ENCODE data around the gene CSNK2A3.

CSNK2A3 gene

DNA sequence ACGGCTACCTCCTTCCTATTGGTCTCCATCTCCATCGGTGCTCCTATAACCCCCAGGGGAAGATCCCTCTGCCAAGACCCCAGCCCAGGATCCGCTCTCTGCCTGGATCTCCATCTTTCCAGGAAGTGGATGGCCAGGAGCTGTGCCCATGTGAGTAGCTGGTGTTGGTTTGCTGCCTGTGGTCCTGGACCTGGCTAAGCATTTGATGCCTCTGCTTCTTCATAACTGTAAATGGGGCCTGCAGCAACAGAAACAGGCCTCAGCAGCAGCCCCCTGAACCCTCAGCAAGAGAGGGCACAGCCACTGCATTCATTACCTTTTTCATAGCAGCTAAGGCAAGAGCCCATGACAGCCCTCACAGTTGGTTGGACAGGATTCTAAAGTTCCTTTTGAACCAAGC, 26.6 kb upstream of the CSNK2A3 start:
- TF ChIP-seq NFIC (IDR thresholded peaks at IDR 0.05) = no peak
- TF ChIP-seq USF1 (IDR thresholded peaks at IDR 0.05) = no peak
- TF ChIP-seq CEBPB (IDR thresholded peaks at IDR 0.05) = no peak
- TF ChIP-seq EGR1 (IDR thresholded peaks at IDR 0.05) = no peak
- TF ChIP-seq, protein P1, sequence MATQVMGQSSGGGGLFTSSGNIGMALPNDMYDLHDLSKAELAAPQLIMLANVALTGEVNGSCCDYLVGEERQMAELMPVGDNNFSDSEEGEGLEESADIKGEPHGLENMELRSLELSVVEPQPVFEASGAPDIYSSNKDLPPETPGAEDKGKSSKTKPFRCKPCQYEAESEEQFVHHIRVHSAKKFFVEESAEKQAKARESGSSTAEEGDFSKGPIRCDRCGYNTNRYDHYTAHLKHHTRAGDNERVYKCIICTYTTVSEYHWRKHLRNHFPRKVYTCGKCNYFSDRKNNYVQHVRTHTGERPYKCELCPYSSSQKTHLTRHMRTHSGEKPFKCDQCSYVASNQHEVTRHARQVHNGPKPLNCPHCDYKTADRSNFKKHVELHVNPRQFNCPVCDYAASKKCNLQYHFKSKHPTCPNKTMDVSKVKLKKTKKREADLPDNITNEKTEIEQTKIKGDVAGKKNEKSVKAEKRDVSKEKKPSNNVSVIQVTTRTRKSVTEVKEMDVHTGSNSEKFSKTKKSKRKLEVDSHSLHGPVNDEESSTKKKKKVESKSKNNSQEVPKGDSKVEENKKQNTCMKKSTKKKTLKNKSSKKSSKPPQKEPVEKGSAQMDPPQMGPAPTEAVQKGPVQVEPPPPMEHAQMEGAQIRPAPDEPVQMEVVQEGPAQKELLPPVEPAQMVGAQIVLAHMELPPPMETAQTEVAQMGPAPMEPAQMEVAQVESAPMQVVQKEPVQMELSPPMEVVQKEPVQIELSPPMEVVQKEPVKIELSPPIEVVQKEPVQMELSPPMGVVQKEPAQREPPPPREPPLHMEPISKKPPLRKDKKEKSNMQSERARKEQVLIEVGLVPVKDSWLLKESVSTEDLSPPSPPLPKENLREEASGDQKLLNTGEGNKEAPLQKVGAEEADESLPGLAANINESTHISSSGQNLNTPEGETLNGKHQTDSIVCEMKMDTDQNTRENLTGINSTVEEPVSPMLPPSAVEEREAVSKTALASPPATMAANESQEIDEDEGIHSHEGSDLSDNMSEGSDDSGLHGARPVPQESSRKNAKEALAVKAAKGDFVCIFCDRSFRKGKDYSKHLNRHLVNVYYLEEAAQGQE (IDR thresholded peaks at IDR 0.05; ENCODE audit: low read depth) = no peak
- no peak for TF ChIP-seq MAX (IDR thresholded peaks at IDR 0.05)
- no peak for TF ChIP-seq YY1 (IDR thresholded peaks at IDR 0.05; ENCODE audit: low read depth)
- no peak for TF ChIP-seq TEAD4 (IDR thresholded peaks at IDR 0.05)

DNA sequence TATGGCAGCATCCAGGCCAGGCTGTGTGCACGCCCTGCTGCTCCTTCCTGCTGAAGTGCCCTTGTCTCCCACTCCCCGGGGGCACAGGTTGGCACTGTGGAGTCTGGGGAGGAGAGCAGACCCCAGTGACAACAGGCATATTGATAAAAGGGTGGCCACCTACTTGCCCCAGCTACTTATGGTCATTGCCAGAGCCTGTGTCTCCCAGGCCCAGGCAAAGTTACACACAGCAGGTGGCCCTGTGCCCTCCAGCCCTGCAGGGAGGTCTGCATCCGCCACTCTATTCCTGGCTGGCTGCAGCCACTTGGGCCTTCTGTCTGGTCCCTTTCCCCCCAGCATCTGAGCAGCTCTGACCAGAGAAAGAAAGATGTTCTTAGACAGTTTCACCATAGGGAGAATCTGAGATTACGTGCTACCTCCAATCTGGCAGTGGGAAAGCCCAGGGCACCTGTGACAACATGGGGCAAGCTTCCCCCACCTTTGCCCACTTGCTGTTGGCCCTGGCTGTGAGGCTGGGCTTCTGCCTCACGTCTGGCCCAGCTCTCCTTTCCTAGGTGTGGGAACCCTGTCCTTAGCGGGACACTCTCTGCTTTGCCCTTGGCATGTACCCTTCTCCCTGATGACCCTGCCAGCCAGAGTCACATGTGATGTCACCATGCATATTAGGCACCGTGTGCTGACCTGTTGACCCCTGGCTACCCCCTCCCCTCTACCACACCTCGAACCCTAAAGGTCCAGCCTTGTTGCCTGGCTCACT, 25.3 kb upstream of the CSNK2A3 start:
- TF ChIP-seq EP300 (IDR thresholded peaks at IDR 0.05; ENCODE audit: borderline replicate concordance) (no peak), TEAD4 (IDR thresholded peaks at IDR 0.05) (no peak), CEBPB (IDR thresholded peaks at IDR 0.05) (no peak), USF1 (IDR thresholded peaks at IDR 0.05) (no peak), MAX (IDR thresholded peaks at IDR 0.05) (no peak), EGR1 (IDR thresholded peaks at IDR 0.05) (no peak), ZBTB7A (IDR thresholded peaks at IDR 0.05; ENCODE audit: low read depth) (no peak), TAF1 (IDR thresholded peaks at IDR 0.05; ENCODE audit: low read depth) (no peak), NFIC (IDR thresholded peaks at IDR 0.05) (no peak), FOXM1 (IDR thresholded peaks at IDR 0.05; ENCODE audit: borderline replicate concordance, low read depth) (no peak), YY1 (IDR thresholded peaks at IDR 0.05; ENCODE audit: low read depth) (no peak), CREB1 (IDR thresholded peaks at IDR 0.05; ENCODE audit: low read depth) (no peak), RAD21 (IDR thresholded peaks at IDR 0.05; ENCODE audit: low read depth) (no peak), TCF12 (IDR thresholded peaks at IDR 0.05; ENCODE audit: low read depth) (no peak)
- TF ChIP-seq, protein P1 (IDR thresholded peaks at IDR 0.05; ENCODE audit: low read depth) = no peak

DNA sequence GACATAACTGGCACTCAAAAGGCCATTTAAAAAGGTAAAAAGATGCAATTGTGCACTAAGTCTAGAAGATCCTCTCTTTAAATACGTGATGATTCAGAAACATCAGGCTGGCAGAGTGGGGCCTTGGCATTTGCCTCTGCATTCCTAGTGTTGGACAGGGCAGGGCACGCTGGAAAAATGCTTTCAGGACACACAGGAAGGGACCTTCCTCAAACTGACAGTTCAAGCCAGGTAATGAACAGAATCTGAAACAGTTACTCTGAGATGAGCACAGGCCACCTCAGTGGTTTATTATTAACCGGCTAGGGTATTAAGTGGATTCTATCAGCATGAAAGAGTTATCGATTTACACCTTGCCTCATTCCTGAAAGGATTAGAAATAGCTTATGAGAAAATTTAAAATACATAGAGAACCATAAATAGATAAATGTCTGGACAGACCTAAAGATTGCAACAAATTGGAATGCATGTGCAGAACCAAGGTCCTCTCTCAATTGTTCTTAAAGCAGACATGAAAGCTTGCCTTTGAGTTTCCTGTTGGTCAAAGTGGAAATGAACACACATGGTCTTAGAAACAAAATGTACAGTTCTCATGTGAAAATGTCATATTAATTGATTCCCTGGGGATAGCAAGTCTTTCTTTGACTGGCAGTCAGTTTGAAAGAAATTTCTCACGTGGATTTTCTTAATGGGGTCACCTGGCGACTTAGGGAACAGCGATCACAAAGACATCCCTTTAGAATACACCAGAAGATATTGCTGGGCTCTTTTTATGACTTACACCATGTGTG, 21.5 kb upstream of the CSNK2A3 start:
- TF ChIP-seq YY1 (IDR thresholded peaks at IDR 0.05; ENCODE audit: low read depth) (no peak), USF1 (IDR thresholded peaks at IDR 0.05) (no peak), ZBTB7A (IDR thresholded peaks at IDR 0.05; ENCODE audit: low read depth) (no peak)

GRCh38 chr11:11373934-11374333, 20.9 kb upstream of the CSNK2A3 start:
- TF ChIP-seq TAF1 (IDR thresholded peaks at IDR 0.05; ENCODE audit: low read depth) = no peak
- TF ChIP-seq USF1 (IDR thresholded peaks at IDR 0.05) = no peak
- TF ChIP-seq NFIC (IDR thresholded peaks at IDR 0.05) = no peak
- no peak for TF ChIP-seq TEAD4 (IDR thresholded peaks at IDR 0.05)
- TF ChIP-seq, protein P1 (IDR thresholded peaks at IDR 0.05; ENCODE audit: low read depth) = no peak
- TF ChIP-seq ZBTB7A (IDR thresholded peaks at IDR 0.05; ENCODE audit: low read depth) = no peak
- no peak for TF ChIP-seq FOXM1 (IDR thresholded peaks at IDR 0.05; ENCODE audit: borderline replicate concordance, low read depth)
- no peak for TF ChIP-seq CEBPB (IDR thresholded peaks at IDR 0.05)
- no peak for TF ChIP-seq YY1 (IDR thresholded peaks at IDR 0.05; ENCODE audit: low read depth)
- TF ChIP-seq CREB1 (IDR thresholded peaks at IDR 0.05; ENCODE audit: low read depth) = no peak
- TF ChIP-seq EGR1 (IDR thresholded peaks at IDR 0.05) = no peak
- no peak for TF ChIP-seq MAX (IDR thresholded peaks at IDR 0.05)
- no peak for TF ChIP-seq RAD21 (IDR thresholded peaks at IDR 0.05; ENCODE audit: low read depth)
- TF ChIP-seq TCF12 (IDR thresholded peaks at IDR 0.05; ENCODE audit: low read depth) = no peak
- no peak for TF ChIP-seq EP300 (IDR thresholded peaks at IDR 0.05; ENCODE audit: borderline replicate concordance)

Data from Ishikawa (cell line).